GM19397 (cell line): ENCODE results near the gene PLXDC2.

Source experiments
- ATAC-seq: cut with Tn5 transposase; IDR thresholded peaks from one replicate; pipeline ENCODE4 v1.9.1; 2021; ENCODE audit warnings: mild to moderate bottlenecking, moderate library complexity; ENCODE audit not compliant: unreplicated experiment

The PLXDC2 gene

DNA sequence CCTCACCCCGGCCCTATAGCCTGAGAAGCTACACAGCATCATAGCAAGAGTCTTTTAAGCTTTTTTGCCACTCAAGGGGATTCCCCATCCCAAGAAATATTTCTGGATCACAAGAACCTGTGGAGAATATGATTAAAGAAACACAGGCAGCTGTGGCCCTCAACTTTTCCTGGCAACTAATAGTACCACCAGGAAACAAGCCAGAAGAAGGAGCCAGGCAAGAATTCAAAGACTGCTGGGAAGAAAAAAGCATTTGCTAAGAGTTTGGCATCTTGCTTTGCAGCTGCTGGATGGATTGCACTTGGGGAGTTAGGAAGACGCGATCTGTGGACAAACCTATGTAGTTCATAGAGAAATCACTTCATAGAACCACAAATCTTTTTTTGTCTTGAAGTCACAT, 437.8 kb downstream of the PLXDC2 start:
- no peak for ATAC-seq

DNA sequence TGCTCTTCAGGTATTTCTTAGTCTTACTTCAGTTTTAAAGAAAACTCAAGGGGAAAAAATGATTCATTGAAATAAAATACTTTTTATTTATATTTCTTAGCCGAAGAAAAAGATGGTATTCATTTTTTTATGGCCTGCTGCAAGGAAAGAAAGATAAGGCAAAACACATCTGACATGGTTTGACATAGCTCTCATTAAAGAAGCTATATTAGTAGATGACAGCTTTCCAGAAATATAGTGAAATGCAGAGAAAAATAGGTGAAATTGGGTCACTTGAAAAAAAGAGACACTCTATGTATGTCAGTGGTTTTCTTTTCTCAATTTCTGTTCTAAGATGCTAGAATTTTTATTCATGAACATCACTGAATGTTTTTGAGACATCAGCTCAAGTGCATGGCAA, 438.3 kb downstream of the PLXDC2 start:
- ATAC-seq = no peak

DNA sequence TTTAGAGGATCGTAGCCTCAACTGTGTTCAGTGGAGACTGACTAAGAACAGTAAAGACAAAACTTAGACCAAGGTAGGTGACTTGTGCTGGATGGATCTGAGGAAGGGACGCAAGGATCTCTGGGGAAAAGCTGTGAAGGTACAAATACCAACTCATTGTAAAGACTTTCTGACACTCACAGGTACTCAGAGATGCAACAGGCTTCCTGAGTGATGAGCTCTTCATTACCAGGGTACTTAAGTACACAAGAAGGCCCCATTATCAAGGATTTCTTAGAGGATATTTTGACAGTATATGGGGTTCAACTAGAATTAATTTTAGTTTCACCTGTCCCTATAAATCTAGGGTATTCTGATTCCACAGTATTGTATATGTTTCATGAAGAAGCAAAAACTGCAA, 440.7 kb downstream of the PLXDC2 start:
- ATAC-seq = no peak

DNA sequence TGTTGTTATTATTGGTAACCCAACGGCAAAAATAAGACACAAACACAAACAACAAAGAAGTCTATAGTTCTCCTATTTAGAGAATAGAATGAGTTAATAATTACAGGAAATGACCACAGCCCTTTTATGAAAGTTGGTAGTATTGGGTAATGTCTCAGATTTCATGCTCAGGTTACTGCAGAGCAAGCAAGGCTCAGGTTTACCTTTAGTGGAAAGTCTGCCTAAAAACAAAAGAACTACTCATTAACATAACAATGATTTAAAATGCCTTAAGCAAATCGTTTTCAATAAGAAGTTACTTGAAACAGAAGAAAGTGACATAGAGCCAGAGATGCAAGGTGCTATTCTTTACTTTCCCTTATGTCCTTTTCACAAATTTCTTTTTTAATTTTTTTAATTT, 441.2 kb downstream of the PLXDC2 start:
- ATAC-seq = peak; percentile 55

DNA sequence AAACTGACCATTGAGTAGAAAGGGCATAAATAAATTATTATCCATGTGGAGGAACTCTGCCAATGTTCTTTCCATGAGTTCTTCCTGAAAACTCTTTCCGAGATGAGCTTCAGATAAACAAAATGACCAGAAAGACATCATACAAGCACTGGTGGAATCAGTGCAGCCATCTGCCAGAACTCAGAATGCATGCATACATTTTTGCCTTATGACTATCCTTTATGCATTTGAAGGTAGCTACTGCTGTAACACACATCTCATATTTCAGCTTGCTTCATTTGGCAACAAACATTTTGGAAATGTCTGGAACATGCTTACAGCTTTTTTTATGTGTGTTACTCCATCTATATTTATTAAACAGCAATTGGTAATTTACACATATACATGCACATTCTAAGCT, 448.9 kb downstream of the PLXDC2 start:
- ATAC-seq = no peak

DNA sequence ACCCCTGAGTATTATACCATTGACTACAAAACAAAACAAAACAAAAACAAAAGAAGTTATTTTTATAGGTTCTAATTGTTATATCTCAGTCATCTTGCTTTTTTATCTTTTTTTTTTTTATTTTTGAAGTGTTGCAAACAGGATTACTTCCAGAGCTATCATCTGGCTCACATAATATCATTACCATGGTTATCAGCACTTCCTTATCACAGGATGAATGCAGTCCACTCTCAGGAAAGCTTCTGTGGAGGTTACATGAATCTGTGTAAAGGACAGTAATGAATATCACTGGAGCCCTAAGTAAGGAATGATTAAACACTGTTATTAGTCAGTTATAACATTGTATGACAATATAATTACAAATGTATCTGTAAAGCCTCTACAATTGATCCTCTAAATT, 451.5 kb downstream of the PLXDC2 start:
- ATAC-seq = no peak

DNA sequence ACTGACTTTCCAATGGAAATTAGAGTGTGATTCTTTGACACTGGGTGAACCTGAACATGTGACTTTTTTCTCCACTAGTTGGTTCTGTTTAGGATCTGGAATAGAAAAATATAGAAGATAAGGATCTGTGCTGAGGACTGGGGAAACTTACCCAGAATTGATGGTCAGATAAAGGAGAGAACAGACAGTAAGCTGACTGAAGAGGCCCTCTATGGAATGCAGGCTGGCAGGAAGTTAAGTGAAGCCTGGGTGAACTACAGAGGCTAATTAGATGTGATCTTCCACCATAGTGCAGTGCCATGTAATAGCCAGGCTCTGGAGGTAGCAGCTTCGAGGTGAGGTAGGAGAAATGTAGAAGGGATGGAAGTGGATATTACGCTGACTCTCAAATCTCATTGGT, 455.3 kb downstream of the PLXDC2 start:
- no peak for ATAC-seq

DNA sequence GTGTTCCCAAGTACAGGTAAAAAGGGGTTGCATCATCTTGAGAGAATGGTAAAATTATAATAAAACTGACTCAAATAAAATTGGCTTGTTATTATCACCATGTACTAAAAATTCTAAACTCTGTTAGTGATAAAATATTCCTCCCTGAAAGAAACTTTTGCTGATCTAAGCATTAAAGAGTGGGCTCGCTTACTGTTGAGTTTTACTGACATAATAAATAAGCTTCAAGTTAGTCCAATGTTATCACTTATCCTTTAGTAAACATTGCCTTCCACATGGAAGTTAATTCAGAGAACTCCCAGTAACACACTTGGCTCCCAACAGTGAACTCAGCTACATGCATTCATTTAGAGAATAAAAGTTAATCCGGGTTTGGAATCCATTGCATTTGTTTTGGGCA, 456.4 kb downstream of the PLXDC2 start:
- no peak for ATAC-seq

DNA sequence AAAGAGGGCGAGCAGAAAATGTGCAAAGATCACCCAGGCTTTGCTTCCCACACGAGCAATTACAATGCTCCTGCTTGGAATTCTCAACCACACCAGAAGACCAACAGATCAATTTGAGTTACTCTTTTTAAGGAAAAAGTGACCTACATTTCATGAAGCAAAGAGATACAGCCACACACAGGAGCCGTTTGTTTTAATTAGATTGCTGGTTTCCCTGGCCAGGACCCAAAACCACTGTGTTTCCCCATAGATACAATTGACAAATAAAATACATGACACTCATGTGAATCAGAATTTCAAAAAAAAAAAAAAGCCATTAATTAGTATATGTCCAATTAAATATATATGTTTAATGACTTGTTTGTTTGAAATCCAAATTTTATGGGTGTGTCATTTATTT, 458.3 kb downstream of the PLXDC2 start:
- no peak for ATAC-seq

DNA sequence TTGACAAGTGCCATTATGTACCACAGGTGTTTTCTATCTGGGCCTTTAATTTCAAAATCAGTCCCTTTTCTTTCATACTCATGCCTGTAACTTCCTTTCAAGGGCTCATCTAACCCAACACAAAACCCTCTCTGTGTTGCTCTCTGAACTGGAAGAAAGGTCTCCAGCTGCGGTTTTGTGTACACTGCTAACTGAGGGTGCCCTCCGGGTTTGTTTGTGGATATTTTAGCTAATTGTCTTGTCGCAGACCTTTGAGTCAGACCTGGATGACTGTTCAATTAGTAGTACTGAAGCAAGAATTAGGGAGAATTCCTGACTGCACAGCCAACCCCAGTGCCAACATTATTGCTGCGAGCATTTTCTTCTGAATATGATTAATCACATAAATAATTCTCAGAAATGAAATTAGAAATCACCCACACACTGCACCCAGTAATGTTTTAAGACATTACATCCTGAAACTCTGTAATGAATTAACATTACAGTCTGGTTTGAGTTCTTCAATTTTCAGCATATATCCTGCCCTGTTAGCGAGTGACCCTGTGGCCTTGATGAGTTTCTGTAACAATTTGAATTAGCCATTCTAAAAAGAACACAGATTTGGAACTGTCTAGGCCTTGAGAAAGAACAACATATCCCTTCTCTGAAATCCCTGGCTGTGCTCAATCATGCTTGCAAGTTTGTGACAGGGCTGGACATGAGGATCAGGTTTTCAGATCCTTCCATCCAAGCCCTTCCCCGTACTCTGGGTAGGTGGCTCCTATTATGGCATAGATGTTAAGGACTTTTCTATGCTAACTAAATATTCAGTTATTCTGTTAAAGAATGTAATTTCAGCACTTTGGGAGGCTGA, 460.1 kb downstream of the PLXDC2 start:
- no peak for ATAC-seq

DNA sequence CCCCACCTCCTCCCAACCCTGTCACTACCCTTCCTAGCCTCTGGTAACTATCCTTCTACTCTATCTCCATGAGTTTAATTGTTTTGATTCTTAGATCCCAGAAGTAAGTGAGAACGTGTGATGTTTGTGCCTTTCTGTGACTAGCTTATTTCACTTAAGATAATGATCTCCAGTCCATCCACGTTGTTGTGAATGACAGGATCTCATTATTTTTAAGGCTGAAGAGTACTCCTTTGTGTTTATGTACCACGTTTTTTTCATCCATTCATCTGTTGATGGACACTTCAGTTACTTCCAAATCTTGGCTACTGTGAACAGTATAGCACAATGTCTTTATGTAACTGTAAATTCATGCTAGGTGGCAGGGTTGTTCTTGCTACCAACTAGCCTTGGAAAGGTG, 461.6 kb downstream of the PLXDC2 start:
- ATAC-seq = no peak

DNA sequence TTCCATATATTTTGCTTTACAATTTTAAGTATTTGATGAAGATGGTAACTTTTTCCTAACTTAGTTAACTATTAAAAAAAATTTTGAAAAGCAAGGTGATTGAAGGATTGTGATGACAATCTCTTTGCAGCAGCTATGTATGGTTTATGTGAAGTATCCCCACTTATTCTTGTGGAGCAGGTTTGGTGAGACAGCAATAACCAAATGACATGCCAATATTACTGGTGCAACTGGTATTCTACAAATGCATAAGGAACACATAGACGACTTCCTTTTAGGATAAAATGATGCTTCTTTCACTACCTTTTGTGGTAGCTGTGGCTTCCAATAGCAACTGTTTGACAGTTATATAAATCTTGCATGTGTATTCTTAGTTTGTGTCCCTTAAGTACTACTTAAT, 465.3 kb downstream of the PLXDC2 start:
- ATAC-seq = no peak

DNA sequence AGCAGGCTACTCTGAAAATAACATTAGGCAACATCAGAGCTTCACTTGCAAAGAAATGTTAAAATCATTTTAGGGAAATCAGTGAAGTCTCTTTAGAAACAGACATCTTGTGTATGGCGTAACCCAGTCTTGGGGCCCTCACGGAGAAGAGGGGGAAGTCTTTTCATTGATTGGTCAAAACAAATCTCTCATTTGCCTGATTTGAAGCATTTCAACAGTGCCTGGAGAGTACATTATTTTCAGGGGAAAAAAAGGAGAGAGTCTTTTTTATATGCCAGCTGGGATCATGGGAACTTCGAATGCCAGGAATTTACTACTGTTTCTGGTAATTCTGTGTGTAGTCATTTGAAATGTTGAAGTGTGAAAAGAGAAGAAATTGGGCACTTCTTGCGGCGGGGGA, 471.4 kb downstream of the PLXDC2 start:
- ATAC-seq = no peak

DNA sequence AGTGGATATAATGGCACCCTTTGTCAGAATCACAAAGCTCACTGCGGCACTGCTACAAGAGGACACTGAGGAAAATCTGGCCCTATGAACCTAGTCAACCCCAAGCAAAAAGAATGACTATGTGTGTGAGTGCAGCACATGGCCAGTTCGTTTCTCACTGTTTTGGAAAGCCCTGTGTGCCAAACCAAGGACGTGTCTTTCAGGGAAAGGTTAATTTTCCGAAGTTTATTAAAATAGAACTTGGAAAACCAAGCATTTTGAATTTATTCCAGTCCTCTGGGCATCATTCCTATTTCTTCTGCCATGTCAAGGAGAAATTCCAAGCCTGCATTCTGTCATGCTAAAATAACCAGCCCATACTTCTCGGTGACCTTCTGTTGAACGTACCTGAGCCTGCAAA, 471.8 kb downstream of the PLXDC2 start:
- ATAC-seq = no peak

DNA sequence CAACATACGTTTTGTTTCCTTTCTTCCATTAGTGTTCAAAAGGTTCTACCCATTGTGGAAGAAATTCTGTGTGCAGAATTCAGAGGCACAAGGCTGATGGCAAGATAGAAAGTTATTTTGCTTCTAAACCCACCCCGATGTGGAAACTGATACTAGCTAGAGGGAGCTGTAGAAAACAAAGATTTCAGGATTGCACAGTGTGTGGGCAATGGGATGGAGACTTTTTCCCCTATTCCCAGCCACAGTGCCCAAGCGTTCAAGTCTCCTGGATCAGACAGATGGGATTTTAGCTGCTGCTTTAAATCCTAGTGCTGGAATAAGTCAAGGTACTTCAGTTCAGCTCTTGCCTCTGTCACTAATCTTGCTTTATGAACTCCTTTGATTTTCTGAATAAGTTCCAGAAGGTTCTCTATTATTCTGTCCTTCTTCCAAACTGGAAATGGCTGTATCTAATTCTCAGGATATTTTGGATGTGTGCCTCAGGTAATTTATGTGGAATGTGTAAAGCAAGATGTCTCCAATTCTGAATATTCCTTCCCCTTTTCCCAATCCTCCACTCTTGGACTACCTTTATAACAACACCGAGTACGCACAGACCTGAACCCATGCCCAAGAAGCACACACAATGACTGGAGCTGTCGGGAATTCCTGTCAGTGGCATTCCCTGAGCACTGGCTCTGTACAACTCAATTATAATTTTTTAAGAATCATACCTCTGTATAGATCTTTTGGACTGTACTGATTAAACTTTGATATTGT, 473.0 kb downstream of the PLXDC2 start:
- no peak for ATAC-seq

DNA sequence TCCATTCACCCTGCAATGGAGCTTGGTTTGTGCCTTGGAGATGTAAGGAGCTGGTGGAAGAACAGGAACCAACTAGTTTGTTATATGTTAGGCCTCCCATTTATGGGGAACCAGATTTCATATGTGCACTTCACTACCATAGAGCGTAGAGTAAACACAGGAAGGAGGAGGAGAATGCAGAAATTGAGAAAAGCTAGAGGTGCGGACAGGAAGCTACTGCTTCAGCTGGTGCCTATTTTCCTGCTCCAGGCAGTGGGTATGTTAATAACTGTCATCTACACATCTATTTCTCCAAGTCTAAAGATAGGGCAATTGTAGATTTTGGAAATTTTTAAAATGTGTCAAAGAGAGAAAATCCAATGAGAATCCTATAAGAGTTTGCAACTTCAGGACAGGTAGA, 482.2 kb downstream of the PLXDC2 start:
- no peak for ATAC-seq

DNA sequence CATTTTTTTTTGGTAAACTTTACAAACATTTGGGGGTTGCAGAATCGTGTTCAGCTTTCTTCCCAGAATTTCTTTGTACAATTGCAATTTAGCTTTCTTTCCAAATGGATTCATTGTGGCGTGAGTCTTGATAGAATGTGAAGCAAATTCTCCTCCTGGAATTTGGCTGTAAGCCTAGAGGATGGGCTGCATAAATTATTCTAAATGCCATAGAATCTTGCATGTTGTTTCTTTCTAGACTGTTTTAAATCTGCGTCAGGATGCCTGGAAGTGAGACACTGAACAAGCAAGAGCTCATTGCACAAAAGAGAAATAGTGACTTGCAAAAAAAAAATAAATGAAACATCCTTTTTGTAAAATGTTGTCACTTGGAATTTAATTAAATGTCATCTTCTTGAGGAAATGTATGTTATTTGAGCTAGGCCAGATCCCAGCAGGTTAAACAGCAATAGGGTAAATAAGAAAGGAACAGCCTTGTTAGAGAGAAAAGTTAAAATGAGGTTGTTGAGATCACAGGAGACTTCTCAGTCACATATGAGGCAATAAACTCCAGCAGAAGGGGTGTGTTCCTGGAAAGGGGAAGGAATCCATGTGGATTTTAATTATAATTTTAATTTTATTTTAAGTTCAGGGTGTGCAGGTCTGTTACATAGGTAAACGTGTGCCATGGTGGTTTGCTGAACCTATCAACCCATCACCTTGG, 483.0 kb downstream of the PLXDC2 start:
- ATAC-seq = no peak

DNA sequence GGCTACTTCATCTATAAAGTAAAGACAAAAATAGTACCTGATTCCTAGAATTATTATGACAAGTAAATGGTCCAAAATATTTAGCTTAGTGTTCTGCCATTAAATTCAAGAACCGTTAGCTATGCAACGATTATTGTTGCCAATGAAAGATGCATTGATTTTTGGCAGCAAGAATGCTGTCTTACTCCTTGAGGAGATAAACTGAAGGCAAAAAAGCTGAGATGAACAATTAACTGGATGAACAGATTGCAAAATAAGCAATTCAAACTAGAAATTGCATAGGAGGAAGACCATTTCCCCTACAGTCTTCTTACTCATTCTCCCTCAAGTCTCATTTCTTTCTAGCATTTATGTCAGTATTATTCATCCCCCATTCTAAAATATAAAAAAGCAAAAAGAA, 484.5 kb downstream of the PLXDC2 start:
- no peak for ATAC-seq

DNA sequence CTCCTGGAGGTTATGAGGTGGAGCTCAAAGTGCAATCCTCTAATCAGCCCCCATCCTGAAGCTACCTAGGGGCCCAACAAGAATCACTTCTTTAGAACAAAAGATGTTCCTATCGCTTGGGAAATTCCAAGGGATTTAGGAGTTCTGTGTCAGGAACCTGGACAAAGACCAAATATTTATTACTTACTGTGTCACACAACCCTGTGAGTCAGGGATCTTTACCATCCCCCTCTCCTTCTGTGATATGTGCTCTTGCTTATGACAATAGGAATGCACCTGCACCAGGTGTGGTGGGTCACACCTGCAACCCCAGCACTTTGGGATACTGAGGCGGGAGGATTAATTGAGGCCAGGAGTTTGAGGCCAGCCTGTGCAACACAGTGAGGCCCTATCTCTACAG, 485.8 kb downstream of the PLXDC2 start:
- ATAC-seq = no peak

DNA sequence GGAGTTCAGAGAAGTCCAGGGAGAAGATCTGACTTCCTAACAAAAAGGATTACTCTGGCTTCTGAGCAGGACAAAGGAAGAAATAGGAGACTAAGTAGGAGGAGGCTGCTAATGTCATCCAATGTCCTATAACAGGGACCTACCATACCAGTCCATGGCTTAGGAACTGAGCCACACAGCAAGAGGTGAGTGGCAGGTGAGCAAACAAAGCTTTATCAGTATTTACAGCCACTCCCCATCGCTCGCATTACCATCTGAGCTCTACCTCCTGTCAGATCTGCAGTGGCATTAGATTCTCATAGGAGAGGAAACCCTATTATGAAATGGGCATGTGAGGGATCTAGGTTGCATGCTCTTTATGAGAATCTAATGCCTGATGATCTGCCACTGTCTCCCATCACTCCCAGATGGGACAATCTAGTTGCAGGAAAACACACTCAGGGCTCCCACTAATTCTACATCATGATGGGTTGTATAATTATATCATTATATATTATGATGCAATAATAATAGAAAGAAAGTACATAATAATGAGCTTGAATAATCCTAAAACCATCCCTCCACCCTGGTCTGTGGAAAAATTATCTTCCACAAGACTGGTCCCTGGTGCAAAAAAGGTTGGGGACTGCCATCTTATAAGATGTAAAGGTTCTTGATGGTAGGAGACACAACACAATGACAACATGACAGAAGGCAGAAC, 487.4 kb downstream of the PLXDC2 start:
- no peak for ATAC-seq

DNA sequence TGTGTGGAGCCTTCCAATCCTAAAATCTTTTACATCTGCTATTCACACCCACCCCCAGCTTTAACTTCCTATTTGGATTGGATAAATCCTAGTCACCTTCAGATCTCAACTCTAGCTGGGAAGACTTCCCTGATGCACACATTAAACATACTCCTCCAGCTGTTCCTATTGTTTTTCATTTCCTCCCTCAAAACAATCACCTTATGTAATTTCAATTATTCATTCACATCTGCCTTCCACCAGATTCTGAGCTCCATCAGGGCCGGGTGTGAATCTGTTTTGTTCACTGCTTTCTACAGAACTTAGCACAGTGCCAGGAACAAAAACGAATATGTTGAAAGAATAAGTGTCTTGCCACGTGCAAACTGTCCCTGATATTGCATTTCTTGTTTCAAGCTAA, 497.4 kb downstream of the PLXDC2 start:
- ATAC-seq = no peak
